Sciatic nerve (tissue), 2 donors: Measurements from ENCODE around the gene PRKAG3. TPM values are rescaled to one million over a fixed set of nuclear protein-coding genes. Genes with fewer than 3 reads are reported as not detected.
"Not testable (repeated sequence)": the region's sequence is repeated elsewhere in the genome, so short reads cannot be mapped to it uniquely, and the experiment has no call there.

Experiments
- ATAC-seq: fragments of 200-7000 bp; cut with Tn5 transposase; one replicate; pipeline ENCODE4 v1.9.1; 2020; ENCODE audit warnings: mild to moderate bottlenecking, moderate library complexity
- DNase-seq: peaks from one replicate; pipeline ENCODE4 v3.0.0-alpha.2; 2020; ENCODE audit warnings: low spot score
- intact Hi-C: fragments of 100-400 bp; cut with DNase I; formaldehyde crosslinking; loops from one replicate; pipeline ENCODE4 v1.14.2; 2022
- total RNA-seq: library from RNA; stranded (reverse); fragmentation: NEBNext Ultra II Directional; extraction: Animal tissue kit (Norgen Biotek cat#: 25700); gene quantifications from one replicate; pipeline ENCODE4 v1.2.1, GENCODE V29; 2021
- donor health status: DM: no; HTN: no; CAD: no.
- donor health status: DM: no; HTN: no; CAD: no.

Gene PRKAG3
- total RNA-seq, 1 donor from 2014 or later: 0.49 TPM

GRCh38 chr2:218851286-218851685 is 19.7 kb upstream of the PRKAG3 start:
- intact Hi-C loops: no loop called here
- DNase-seq (peak; percentile 15), ATAC-seq (no peak)

- ATAC-seq (no peak), DNase-seq (peak; percentile 1)
- intact Hi-C loops: no loop called here
Measured at GRCh38 chr2:218850796-218851195, 19.2 kb upstream of the PRKAG3 start.

- DNase-seq (peak; percentile 18), ATAC-seq (no peak)
- intact Hi-C loops: loop anchor here (5.0 to 10.0 kb wide), 2 partner anchors 137 to 155 kb away; partner anchors contain the start of gene TTLL4
Measured at GRCh38 chr2:218849721-218850120, 18.1 kb upstream of the PRKAG3 start.

- intact Hi-C loops: loop anchor here (5.0 to 10.0 kb wide), 2 partner anchors 135 to 152 kb away; partner anchors contain the start of gene TTLL4
- DNase-seq (peak; percentile 44), ATAC-seq (peak; percentile 11)
Measured at GRCh38 chr2:218846963-218847362, 15.4 kb upstream of the PRKAG3 start.

GRCh38 chr2:218844334-218844733 is 12.7 kb upstream of the PRKAG3 start:
- intact Hi-C loops: loop anchor here (10.0 kb wide), 1 partner anchor 150 kb away; no protein-coding TSS in a partner anchor
- ATAC-seq: not testable (repeated sequence)

GRCh38 chr2:218839888-218840287 is 8.3 kb upstream of the PRKAG3 start:
- ATAC-seq (no peak), DNase-seq (no peak)
- intact Hi-C loops: loop anchor here (10.0 kb wide), 1 partner anchor 145 kb away; no protein-coding TSS in a partner anchor

More at GRCh38 chr2:218844334-218844733, 12.7 kb upstream of the PRKAG3 start:
- DNase-seq: peak; percentile 6

GRCh38 chr2:218839430-218839829 is 7.8 kb upstream of the PRKAG3 start:
- no peak for ATAC-seq
- intact Hi-C loops: no loop called here
- DNase-seq: no peak

- intact Hi-C loops: no loop called here
- ATAC-seq (no peak), DNase-seq (no peak)
Measured at GRCh38 chr2:218837495-218837894, 5.9 kb upstream of the PRKAG3 start.

- DNase-seq (peak; percentile 27), ATAC-seq (no peak)
- intact Hi-C loops: no loop called here
Measured at GRCh38 chr2:218834685-218835084, 3.1 kb upstream of the PRKAG3 start.

GRCh38 chr2:218833023-218833609 is 1.5 kb upstream of the PRKAG3 start:
- intact Hi-C loops: no loop called here
- DNase-seq (peak; percentile 26), ATAC-seq (no peak)

- intact Hi-C loops: no loop called here
- peak; percentile 79 for ATAC-seq
- DNase-seq: peak; percentile 50
Measured at GRCh38 chr2:218832520-218832919, 917 bp upstream of the PRKAG3 start.

- intact Hi-C loops: no loop called here
- DNase-seq: no peak
- ATAC-seq: peak; percentile 13
Measured at GRCh38 chr2:218832081-218832480, 478 bp upstream of the PRKAG3 start.

GRCh38 chr2:218830526-218831306 is 887 bp downstream of the PRKAG3 start:
- intact Hi-C loops: no loop called here
- ATAC-seq: no peak
- DNase-seq: peak; percentile 37

- DNase-seq (peak; percentile 58), ATAC-seq (peak; percentile 29)
- intact Hi-C loops: no loop called here
Measured at GRCh38 chr2:218829868-218830451, 1.6 kb downstream of the PRKAG3 start.

GRCh38 chr2:218828477-218828778 is 3.2 kb downstream of the PRKAG3 start:
- ATAC-seq: no peak

GRCh38 chr2:218827701-218828476 is 3.7 kb downstream of the PRKAG3 start:
- peak; percentile 53 for DNase-seq
- intact Hi-C loops: no loop called here
- ATAC-seq: no peak

More at GRCh38 chr2:218828477-218828778, 3.2 kb downstream of the PRKAG3 start:
- intact Hi-C loops: no loop called here
- DNase-seq: no peak

GRCh38 chr2:218826791-218827190 is 4.8 kb downstream of the PRKAG3 start:
- ATAC-seq: no peak
- intact Hi-C loops: no loop called here
- peak; percentile 44 for DNase-seq

- ATAC-seq: no peak
- peak; percentile 40 for DNase-seq
- intact Hi-C loops: no loop called here
Measured at GRCh38 chr2:218824004-218824403, 7.6 kb downstream of the PRKAG3 start.

- DNase-seq (peak; percentile 21), ATAC-seq (no peak)
- intact Hi-C loops: no loop called here
Measured at GRCh38 chr2:218823196-218823855, 8.3 kb downstream of the PRKAG3 start.
